NCI-H146 treated with DMSO at 0.1 percent for 48 hours (cell line): ENCODE measurements around the gene GABBR2.

Source experiments
- DNase-seq: peaks from one replicate; lab custom pipeline; 2025; ENCODE audit not compliant: unreplicated experiment; lab: John Stamatoyannopoulos, UW

GABBR2 gene

DNA sequence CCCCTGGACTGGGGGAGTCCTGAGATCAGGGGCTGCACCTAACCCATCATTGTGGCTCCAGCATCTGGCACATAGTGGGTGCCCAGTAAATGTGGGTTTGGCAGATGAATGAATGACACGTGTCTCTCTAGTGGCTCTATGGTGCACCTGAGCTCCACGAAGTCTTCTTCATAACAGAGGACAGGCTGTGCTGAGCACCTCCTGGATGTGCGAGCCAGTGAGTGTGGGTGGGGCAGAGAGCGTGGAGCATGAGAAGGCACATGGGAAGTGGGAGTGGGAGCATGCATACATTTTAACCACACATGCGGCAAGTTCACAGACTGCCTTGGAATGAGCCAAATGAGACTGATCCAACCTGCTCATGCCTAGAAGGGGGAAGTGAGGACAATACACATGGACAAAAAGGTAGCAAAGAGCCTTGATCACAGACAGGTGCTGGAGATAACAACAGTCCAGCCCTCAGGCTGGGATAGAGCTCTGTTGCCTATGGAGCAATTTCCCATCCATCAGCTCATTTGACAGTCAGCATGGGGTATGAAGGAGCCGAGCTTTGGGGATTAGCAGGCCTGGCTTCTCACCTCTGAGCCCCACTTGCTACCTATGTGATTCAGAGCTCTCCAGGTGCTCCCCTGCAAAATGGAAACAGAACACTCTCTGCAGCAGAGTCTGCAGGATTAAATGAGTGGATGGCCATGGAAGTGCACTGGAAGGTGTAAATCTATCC is 377.0 kb downstream of the GABBR2 start:
- DNase-seq: no peak

DNA sequence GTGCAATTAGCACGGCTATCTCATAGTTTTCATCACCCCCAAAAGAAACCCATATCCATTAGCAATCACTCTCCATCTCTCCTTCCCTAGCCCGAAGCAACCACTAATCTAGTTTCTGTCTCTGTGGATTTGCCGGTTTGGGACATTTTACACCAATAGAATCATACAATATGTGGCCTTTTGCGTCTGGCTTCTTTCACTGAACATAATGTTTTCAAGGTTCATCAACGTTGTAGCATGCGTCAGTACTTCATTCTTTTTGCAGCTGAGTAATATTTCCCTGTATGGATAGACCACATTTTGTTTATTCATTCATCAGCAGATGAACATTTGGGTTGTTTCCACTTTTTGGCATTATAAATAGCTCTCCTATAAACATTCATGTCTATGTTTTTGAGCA is 377.9 kb downstream of the GABBR2 start:
- no peak for DNase-seq

DNA sequence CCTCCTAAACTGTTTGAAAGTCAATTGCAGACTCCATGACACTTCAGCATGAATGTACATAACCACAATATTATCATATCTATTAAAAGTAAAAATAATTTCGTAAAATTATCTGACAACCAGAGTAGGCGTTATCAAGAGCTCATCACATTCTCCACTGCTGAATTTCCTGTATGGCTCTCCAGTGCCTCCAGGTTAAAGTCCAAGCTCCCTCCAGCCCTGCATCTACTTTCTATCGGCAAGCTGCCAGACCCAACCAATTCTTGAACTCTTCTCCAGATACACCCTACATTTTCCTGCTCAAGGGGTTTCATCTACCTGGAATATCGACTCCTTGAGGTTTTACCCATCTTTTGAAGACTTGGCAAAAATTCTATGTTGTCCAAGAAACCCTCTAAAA is 378.8 kb downstream of the GABBR2 start:
- no peak for DNase-seq

DNA sequence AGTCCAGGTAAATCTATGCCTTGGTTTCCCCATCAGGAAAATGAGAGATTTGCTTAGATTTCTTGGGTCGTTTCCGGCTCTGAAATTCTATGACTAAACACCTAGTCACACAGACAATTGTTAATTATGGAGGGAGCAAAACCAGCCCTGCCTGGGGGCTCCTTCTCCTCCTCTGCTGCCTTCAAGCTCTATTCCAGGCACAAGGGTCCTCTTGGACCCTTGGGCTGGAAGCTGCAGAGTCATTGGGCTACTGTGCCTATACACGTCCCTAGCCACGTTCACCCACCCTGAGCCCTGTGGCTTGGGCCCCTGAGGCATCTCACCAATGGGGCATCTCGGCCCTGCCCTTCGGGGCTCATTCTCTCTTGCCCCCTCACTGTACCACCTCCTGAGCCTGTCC is 379.5 kb downstream of the GABBR2 start:
- no peak for DNase-seq

DNA sequence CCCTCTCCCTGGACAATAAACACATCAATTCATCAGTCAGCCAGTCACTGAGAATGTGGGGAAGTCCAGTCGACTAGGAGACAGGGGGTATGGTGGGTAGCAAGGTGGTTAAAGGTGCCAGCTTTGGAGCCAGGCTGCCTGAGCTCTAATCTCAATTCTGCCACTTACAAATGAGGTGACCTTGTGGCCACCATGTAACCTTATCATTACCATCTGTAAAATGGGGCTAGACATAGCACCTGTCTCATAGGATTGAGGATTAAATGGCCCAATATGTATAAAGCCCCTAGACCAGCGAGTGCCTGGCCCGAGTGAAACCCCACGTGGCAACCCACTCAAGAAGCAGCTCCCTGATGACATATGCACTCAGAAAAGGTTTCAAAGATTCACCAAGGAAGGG is 380.0 kb downstream of the GABBR2 start:
- DNase-seq: no peak

DNA sequence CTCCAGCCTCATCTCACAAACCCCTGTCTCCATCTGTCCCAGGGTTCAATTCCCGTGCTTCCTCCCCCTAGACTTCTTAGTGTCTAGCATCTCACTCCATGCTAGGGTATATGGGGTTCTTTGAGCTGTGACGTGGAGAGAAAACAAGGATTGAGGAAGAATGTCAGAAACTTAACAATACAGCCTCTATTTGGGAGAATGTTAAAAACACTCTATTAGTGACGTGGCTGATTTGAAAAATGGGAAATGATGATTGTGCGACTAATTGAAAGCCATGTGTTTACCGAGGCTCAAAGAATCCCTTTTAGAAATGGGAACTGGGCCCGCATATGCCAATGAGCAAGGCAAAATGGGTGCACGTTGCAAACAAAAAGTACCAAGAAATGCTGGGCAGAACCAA is 380.6 kb downstream of the GABBR2 start:
- DNase-seq: no peak

DNA sequence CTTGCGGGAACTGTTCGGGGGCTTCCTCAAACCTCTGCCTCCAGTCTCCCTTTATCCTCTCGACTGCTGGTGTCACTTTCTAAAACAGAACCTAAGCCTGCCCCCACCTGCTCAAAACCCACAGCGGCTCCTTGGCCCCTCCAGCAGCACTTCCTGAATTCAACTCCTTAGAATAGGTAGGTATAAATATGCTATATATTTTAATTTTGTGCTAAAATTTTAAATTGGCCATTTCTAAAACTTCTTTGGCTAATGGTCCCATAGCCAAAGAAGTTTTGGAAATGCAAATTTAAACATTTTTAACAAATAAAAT is 381.5 kb downstream of the GABBR2 start:
- DNase-seq: no peak

DNA sequence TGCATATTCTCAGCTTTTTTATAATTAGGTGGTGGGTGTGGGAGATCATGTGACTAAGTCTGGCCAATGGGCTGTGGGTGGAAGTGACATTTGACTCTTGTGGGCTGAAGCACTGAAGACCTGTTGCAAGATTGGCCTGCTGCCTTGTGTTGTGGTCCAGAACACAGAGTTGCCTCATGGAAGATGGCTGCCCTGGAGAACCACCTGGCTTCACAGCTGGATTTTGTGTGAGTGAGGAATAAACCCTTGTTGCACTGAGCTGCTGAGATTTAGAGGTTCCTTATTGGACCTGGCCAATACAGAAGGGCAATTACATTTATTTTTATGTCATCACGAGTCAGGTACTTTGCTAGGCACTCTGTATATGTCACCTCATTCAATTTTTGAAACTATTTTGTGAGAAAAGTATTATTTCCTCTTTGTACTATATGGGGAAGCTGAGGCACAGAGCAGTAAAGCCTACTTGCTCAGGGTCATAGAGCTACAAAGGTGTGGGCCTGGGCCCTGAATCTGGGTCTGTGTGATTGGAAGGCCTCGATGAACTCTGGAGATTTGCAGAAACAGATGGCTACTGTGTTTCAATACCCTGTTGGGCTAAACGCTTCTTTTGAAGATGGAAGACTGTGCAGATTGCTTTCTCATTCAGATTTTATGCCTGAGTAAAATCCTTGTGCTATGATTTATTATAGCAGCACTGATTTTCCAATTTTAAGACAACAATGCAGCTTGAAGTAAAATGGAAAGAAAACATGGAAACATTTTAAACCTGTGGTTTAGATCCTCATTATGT is 382.1 kb downstream of the GABBR2 start:
- no peak for DNase-seq

DNA sequence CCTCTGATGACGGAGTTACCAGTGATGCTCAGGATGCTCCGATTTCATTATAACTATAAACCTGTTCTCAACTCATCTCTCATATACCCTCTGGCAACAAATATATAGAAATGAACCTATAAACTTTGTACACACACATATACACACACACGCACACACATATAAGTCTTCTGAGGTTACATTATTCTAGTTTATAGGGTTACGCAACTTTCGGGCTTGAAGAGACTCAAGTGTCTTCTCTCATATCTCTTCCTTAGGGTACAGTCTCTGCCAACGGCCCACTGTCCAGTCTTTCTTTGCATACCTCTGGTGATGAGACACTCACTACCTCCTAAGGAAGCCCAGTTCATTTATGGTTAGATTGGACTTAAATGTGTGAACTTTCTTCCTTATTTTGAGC is 383.9 kb downstream of the GABBR2 start:
- DNase-seq: no peak

DNA sequence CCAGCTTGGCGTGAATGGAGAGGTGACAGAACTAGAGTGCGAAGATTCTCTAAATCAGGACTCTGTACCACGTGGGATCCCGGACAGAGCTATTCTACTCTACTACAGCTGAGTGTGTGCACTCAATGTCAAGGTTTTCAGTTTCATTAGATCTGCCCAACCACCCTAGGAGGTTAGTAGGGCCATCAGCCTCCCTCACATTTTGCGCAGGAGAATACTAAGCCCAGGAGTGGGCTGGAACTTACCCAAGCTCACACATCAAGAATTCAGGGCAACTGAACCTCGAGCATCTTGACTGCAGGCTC is 385.0 kb downstream of the GABBR2 start:
- DNase-seq: no peak

DNA sequence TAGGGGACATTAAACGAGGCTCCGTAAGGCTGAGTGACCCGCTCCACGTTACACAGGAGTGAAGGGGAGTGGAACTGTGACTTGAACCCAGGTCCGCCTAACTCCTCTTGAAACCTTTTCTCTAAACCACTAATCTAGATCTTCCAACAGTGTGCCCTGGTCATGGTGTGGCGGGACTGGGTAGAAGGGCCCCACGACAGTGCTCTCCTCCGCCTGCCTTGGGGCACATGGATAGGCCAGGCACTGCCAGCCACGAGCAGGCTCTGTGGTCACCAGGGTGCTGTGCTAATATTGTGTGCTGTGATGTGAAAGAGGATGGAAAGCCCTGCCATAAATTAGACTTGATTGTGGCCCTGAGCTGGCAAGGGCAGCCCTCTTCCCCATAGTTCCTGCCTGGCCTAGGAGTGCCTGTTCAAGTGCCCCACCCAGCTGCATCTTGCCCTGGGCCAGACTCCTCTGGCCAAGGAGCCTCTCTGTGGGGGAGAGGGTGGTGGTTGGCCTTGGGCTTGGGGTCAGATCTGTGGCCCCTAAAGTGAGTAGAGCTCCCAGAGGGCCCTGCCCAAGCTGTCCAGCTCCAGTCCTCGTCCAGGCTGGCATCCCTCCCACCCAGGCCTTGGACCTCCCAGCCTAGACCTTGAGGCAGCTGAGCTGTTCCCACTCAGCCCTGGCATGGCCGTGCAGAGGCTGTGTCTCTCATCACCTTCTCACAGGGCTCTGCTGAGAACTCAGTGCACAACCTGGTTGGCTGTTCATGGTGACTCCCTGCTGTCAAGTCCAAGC is 385.5 kb downstream of the GABBR2 start:
- DNase-seq: no peak

DNA sequence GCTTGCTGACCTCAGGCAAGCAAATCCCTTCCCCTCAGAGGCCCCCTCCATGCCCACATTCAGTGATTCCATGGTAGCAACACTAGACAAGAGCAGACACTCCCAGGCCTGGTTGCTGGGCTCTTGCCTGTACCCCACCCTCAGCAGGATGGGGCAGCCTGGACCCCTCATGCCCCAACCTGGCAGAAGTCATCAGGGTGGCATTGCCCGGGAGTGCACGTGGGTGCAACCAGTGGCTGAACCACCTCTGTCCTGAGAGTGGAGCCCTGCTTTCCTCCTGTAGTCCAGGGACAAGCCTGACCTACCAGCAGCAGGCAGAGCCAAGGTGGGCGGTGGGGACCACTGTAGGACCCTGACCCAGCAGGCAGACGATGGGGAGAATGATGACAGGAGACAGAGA is 387.5 kb downstream of the GABBR2 start:
- DNase-seq: no peak

DNA sequence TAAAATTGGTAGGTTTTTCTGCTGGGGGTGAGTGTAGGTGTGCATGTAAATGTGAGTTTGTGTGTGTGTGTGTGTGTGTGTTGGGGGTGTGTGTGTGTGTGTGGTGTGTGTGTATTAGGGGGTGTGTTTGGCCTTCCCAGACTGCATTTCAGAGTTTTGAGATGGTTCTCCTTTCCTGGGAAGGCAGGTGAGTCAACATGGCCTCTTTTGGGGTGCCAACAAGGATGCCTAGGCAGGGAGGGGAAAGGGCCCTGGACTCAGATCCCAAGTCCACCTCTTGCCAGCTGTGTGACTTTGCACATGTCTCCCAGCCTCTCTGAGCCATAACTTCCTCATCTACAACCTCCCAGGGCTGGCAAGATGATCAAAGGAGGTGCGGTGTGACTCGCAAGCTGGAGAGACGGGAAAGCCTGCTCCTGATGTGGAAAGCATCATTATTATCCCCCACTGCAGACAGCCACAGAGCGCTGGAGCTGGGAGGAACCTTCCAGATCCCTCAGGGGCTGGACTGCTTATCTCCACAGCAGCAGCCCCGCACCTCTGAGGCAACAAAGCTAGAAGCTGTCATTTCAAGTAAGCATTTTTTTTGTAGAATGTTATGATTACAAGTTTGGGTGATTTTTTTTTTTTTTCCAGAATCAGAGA is 389.8 kb downstream of the GABBR2 start:
- no peak for DNase-seq

DNA sequence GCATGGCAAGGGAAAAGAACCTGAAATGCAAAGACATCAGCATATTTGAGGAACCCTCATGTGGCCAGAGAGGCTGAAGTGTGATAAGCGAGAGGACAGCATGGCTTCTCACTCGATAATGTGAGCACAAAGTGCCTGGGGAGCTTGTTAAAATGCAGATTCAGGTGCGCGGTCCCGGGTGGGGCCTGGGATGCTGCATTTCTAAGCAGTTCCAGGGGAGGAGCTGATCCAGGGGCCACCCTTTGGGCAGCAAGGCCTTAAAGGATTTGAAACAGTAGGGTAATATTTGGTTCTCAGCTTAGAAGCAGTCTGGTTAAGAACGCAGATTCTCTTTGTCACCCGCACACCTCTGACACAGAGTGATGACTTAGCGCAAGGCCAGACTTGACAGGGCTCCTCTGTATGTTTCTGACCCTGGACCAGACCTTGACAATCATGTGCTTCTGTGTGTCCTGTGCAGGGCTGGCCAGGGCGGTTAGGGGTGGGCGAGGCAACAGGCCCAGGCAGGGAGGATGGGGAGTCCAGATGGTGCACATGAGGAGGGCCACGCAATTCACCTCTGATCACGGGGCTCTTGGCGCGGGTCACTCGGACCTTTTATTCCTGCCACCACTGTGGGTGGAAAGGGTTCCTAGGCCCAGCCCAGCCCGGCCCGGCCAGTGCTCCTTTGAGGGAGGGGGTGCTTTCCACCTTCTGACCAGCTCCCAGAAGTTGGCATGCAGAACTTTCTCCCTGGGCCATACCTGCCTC is 390.5 kb downstream of the GABBR2 start:
- no peak for DNase-seq

DNA sequence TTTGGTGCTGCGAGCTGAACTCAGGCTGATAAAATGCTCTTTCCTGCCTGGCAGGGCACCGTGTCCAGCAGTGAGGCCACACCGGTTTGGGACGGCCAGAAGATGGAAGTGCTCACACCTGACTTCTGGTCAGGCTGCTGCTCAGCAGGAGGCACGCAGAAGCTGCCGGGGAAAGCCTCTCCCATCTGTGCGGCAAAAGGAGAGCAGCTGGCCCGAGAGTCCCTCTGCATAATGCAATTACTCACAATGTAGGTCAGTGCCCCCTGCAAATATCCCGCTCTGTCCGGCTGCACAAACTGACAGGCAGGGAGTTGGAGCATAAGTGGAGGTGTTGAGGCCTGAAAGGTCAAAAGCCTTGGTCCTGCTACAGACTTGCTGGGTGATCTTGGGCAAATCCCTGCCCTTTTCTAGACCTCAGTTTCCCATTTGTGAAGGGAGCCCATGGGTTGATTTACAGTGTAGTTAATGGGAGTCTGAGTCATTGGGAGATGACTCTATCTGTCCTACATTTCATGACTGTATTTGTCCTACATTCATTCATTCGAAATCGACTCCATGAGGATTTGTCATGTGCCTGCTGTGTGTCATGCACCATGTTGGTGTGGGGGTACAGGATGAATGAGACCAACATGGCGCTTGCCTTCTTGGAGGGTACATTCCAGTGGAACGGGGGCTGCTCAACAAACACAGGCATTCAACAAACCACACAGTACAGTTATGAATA is 391.4 kb downstream of the GABBR2 start:
- peak; percentile 38 for DNase-seq

DNA sequence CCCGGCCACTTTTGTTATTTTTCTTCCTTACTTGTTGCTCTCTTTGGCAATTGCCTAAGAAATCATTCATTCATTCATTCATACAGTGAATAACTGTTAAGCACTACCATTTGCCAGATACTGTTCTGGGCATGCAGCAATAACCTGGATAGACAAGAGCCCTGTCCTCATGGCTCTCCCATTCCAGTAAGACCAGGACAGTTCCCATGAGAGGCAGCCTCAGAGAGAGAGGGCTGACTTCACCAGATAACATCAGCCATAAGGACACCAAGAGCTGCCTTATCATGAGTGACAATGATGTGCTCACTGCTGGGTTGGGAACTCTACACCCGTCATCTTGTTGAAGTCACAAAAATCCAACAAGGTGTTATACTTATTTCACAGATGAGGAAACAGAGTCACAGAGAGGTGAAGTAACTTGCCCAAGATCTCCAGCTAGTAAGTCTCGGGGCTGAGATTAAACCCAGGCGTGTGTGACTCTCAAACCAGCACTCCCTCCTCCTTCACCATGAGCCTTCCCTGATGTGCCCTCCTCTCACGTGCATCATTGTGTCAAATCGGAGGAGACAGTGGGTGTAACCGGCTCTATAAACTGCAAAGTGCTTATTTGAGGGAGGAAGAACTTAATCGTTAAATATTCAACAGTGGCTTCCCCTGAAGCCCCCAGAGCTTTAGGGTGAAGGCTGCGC is 392.1 kb downstream of the GABBR2 start:
- DNase-seq: no peak

DNA sequence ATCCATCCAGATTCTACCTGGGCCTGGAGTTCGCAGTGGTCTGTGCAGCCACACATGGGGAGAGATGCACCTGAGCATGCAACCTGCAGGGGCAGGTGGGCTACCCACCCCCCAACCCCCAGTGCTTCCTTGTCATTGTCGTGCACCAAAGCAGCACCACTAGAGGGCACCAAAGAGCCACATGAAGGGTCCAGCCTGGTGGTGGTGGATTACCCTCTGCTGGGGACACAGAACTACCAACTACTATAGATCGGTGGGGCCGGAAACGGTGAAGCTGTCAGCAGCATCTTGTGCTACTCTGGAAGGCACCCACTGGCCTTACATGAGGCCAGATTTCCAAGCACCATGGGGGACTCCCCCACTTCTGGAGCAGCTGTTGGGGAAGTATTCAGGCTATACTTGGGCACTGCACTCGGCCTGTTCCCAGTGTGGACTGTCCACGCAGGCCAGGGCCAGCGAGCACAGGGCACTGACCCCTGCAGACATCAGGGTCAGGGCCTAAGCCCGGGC is 393.1 kb downstream of the GABBR2 start:
- peak; percentile 46 for DNase-seq

DNA sequence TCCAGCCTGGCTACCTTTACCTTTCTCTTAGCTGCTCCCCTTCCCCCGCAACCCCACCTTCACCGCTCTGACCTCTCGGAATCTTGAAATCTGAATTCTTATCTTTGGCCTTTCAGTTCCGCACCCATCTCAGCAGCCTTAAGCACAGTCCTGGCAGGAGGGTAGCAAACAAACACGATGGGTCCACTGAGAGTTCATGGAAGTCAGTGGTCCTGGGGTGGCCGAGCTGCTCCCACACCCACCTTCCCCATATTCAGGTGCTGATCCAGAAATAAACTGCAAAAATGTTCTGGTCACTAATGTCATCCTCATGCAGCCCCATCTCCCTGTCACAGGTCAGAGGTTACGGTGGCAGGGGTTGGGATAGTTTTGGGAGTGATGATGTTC is 393.7 kb downstream of the GABBR2 start:
- no peak for DNase-seq

DNA sequence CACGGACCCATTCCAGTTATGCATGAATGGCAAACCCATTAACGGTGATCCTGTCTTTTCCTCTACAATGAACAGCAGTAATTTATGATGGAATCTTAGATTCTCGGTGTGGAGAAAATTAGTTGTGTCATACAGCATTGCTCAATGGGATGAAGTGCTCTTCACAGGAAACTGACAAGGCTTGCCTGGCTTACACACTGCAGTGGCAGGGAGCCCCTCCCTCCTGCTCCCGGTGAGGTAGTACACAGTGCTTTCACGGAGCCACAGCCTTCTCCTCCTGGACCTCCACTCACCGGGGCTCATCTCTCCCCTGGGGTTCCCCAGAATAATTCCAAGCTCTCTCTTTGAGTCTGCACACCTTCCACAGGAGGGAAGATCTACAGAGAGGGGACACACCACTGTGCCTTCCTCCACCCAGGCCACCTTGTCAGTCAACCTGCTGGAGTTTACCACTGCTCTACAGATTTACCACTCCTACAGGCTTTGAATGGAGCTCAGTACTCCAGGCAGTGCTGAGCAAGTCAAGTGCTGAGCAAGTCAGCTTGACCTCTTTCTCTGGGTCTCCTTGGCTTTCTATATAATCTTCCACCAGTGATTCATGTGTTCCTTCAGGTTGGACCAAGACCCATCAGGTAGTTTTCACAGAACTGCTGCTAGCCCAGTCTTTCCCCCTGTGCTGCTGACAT is 394.2 kb downstream of the GABBR2 start:
- DNase-seq: no peak
